GM18508 (cell line): ENCODE data around the gene IDUA.
"Not testable (repeated sequence)": the region's sequence is repeated elsewhere in the genome, so short reads cannot be mapped to it uniquely, and the experiment has no call there.

Experiments used
- ATAC-seq: cut with Tn5 transposase; IDR thresholded peaks from one replicate; pipeline ENCODE4 v1.9.1; 2021; ENCODE audit warnings: moderate number of reproducible peaks; ENCODE audit not compliant: insufficient read depth, unreplicated experiment

Gene IDUA

DNA sequence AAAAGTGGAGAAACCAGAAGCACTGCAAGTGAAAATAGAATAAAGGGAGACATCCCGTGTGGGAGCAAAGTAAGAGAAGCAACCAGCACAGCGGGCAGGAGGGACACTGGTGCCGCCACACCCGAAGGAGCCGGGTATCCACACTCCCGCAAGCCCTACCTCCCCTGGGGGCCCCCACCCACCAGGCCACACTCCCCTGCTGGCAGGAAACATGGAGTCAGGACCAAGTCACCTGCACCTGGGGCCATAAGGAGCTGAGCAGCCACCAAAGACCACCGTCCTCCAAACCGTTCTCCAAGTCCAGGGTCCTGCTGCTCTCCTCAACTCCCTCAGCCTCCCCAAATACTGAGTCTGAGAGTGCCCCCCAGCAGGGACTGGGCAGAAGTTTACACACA lies 55.1 kb downstream of the IDUA start:
- ATAC-seq = no peak

DNA sequence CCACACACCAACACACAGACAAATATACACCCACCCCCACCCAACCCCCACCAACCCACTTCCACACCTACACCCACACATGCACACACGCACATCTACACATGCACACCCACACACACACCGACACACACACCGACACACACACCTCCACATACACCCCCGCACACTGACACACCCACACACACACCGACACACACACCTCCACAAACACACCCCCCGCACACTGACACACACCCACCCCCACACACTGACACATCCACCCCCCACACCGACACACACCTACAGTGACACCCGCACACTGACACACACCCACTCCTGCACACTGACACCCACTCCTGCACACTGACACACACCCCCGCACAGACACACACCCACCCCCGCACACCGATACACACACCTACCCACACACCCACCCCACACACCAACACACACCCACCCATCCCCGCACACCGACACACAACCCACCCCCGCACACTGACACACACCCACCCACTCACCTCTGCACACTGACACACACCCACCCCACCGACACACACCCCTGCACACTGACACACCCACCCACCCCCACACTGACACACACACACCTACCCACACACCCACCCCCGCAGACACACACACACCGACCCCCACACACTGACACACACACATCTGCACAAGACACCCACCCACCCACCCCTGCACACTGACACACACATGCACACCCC lies 55.7 kb downstream of the IDUA start:
- no peak for ATAC-seq

DNA sequence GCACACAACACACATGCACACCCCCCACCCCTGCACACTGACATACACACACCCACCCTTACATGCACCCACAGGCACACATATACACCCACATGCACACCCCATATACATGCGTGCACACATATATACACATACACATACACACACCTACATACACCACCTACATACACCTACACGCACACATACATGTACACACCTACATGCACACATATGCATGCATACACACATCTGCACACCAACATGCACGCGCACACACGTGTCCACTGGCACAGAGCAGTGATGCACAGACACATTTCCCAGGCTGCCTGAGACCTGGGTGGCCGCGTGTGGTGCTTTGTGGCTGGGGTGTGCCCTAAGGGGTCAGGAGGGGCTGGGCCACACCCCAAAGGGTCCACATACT lies 56.3 kb downstream of the IDUA start:
- ATAC-seq = no peak

DNA sequence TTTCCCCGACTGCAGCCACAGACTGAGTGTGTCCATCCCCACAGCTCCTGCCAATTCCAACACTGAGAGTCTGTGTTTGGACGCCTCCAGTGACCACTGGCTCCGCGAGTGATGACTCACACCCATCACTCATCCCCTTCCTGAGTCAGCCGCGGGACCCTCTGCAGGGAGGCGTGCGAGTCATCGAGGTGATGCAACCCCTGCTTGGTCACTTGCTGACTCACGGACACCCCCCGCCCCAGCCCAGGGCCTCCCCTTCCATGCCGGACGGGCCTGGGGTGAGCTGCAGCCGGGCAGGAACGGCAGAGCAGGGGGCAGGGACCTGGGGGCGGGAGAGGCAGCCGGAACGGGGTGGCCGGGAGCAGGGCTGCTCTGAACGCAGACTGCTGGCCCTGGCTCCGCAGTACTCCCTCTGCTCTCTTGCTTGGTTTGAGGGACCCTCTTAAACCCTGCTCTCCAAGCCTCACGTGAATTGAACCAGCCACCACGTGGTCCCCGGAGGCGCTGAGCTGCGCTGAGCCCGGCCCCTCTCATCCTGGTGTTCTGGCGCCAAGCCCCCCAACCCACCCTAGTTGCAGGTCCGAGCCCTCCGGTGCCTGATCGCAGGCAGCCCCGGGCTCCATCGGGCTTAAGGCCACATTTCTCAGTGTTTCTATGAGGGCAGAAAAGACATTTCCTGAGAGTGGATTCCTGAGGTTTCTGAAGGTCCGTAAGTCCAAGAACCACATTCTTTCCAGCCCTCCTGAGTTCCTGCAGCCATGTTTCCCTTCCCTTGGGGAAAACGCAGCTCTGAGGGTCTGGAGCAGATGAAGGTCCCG lies 57.0 kb downstream of the IDUA start:
- no peak for ATAC-seq

DNA sequence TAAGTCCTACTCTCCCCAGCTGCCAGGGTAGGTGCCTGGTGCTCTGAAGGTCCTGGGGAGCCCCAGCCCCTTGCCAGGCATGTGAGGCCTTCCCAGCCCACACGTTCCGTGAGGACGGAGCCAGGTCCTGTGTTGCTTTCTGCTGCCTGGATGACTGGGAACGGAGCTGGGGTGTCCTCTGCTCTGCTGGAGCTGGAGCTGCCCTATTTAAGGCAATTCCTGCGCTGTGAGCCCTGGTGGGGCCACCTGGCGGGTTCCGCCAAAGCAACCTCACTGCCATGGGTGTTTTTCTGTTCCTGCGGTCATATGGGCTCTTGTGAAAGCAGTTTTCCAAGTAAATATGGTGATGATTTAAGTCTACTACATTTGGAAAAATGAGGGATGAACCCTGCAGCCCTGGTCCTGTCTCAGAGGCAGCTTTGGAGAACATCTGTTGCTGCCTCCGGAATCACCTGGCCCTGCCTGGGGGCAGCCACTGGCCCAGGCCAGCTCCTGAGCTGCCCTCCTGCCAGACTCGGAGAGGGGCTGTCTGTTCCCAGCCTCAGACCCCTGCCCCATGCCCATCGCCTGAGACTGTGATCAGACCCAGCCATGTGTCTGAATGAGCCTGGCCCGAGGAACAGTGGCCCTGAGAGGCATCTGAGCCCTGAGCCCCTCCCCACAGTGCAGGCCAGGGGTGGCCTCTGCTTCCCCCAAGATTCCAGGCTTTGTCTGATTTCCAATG lies 57.8 kb downstream of the IDUA start:
- no peak for ATAC-seq

DNA sequence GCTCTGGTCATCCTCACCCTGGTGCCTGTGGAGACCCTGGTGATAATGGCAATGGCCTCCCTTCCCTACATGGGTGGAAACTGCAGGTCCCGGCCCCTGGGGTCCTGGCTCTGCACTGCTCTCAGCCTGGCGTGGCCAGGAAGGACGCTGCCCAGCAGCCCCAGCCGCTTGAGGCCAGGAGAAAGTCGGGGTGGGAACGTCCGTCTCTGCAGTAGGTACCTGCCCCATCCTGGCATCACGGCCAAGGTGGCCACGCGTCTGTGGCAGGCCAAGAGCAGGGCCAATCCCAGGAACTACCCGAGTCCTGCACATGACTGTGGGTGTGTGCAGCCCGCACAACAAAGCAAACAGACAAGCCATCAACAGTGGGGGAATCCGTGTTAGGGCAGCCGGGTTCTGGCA lies 58.4 kb downstream of the IDUA start:
- ATAC-seq = no peak

DNA sequence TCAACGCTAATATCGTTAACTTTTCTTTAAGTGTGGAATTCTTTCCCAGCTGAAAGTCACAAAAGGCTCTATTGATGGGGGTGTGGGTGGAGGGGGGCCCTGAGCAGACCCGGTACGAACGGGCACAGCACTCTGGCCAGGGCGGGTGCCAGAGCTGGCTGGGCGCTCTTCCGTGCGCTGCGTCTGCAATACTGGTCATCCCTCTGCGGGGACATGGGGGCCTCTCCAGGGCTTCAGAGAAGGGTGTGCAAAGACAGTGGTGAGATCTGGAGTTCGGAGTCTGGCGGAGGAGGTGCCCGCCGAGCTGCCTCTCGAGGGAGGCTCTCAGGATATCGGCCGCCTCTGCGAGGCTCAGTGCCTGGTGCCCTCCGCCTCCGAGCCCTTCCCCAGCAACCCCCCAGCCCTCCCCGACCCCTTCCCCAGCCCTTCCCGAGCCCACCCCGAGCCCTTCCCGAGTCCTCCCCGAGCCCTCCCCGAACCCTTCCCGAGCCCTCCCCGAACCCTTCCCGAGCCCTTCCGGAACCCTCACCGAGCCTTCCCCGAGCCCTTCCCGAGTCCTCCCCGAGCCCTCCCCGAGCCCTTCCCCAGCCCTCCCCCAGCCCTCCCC lies 58.9 kb downstream of the IDUA start:
- ATAC-seq = no peak

DNA sequence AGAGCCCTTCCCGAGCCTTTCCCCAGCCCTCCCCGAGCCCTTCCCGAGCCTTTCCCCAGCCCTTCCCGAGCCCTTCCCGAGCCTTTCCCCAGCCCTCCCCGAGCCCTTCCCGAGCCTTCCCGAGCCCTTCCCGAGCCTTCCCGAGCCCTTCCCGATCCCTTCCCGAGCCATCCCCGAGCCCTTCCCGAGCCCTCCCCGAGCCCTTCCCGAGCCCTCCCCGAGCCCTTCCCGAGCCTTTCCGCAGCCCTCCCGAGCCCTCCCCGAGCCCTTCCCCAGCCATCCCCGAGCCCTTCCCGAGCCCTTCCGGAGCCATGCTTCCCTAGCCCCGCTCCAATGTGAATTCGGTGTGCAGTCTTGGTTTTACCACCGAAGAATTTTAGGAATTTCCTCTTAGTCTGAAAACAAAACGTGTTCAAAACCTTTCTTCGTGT lies 59.8 kb downstream of the IDUA start:
- ATAC-seq = not testable (repeated sequence)

DNA sequence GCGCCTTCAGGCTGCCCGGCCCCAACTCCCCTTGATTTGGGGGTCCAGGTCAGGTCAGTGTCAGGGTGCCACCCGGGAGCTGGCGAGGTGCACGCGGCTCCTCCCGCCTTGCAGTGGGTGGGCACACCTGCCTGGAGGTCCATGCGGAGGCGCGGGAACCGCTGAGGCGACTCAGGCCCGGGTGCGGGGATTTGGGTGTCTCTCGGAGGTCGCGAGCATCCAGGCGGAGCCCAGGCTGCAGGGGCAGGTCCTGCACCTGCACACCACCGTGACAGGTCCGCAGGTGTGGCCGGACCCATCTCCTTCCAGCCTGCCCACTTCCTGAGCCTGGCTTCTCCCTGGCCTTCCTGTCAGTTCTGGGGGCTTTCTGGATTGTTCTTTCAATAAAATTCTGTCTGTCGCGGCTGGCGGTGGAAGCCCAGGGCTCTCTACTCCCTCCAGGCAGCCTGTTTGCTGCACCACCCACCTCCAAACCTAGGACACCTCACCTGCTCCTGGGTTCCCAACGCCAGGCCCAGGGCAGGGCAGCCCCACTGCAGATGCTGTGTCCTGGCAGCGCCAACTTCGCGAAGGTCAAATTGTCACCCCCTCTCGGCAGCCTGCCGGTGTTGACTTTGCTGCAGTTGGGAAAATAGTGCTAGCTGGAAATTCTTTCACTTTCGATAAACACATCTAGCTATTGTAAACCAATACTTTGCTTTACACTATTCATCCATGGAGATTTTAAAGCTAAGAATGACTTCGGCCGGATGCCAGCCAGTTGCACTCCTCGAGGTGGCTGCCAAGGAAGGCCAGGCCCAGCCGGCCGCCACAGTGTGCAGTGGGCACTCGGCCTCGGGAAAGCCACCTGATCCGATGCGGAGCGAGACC lies 60.5 kb downstream of the IDUA start:
- no peak for ATAC-seq

DNA sequence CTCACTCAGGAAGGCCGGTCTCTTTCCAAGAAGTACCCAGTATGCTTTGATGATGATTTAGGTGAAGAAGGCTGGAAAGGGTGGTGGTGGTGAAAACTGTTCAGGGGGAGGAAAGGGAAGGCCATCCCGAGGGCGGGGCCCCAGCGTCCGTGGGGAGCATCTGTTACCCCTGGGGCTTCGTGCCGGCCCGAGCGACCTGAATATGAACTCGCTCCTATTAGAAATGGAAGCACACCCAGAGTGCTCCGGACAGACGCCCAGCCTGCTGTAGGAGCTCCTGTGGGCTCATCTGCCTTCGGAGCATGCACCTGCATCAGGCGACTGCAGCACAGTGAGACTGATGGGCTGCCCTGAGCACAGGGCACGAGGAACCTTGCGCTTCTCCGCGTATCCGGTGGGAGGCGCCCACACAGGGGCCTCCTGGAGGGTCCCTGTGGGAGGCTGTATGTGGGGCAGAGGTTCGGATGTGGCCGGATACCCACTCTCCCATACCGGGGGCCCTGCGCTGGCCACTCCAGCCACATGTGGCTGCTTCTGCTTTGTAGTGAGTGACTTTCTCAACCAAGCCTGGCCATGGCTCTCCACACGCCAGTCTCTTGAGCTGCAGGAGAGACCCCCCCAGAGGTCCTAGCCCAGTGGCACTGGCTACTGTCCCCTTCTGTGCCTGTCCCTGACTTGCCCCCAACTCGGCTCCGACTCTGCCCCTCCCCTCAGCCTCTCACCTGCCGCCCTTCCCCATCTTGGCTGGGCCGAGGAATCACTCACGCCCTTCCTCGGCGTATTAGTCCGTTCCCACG lies 61.3 kb downstream of the IDUA start:
- ATAC-seq = no peak

DNA sequence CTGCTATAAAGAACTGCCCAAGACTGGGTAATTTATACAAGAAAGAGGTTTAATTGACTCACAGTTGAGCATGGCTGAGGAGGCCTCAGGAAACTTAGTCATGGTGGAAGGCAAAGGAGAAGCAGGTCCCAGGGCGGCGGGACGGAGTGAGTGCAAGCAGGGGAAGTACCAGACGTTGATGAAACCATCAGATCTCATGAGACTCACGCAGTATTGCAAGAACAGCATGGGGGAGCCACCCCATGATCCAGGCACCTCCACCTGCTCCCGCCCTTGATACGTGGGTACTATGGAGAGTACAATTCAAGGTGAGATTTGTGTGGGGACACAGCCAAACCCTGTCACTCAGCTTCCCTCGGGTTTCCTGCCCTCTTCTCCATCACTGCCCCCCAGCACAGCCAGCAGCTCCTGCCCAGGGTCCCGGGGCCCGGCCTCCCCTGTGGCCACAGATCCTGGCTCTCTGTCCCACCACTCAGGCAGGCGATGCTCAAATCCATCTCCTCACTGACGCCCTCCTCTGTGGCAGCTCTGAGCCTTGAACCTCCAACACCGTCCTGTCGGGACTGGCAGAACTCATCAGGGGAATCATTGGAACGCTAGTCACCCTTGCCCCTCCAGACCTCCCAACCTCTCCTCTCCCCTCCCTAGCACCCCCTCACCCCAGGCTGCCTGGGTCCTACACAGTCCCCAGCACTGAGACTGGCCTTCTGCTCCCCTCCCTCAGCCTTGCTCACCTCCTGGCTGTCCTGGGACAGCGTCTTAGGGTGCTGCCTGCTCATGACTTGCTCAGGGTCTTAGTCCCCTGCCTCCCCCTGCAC lies 62.1 kb downstream of the IDUA start:
- ATAC-seq = no peak

DNA sequence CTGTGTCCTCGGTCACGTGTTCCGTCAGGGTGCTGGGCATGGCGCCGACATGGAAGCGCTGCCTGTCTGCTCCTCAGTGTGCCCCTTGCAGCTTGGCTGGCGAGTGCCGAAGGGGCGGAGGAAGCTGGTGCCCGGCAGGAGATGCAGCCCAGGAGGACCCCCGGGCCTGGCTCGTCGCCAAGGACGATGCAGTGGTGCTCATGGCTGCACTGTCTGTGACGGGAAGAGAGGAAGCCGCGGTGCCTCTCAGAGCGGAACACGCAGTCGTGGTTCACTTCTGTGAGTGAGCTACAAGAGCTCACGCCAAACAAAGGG lies 62.7 kb downstream of the IDUA start:
- ATAC-seq = no peak

DNA sequence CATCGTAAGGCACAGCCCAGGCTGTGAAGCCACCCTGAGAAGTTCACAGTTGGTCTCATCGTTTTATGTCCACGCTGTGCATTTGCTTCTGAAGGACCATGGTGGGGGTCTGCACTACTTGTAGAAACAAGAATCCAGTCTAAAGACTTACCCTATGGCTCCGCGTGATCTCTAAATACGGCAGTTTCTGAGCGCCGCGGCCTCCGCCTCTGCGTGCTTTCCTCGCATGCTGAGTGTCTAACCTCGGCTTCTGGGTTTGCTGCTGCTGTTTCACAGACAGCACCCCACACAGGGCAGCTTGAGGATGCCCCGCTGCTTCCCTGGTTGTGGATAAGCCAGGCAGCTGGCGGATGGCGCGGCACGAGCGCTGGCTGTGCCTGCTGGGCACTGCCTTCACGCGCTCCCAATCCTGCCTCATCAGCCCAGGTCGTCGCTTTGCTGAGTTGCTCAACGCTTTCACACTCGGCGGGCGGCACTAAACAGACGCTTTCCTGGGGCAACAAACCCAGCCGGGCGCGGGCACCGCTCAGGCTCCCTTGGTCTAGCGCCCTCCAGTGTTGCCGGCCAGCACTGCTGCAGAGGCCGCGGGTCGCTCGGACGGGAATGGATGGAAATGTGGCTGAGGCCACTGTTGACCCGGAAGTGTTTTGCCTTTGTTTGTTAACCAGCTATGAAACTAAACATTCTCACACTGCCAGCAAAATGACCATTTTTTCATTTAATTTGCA lies 63.8 kb downstream of the IDUA start:
- ATAC-seq = no peak

DNA sequence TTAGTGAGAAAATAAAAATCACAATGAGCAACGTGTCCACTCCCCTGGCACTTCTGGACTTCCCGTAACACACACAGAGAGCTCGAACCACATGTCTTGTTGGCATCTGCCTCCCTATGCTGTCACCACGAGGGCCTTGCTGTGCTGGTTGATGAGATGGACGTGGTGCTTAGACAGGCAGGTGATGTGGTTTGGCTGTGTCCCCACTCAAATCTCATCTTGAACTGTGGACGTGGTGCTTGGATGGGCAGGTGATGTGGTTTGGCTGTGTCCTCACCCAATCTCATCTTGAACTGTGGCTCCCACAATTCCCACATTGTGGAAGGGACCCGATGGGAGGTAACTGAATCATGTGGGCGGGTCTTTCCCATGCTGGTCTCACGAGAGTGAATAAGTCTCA lies 64.6 kb downstream of the IDUA start:
- ATAC-seq = no peak

DNA sequence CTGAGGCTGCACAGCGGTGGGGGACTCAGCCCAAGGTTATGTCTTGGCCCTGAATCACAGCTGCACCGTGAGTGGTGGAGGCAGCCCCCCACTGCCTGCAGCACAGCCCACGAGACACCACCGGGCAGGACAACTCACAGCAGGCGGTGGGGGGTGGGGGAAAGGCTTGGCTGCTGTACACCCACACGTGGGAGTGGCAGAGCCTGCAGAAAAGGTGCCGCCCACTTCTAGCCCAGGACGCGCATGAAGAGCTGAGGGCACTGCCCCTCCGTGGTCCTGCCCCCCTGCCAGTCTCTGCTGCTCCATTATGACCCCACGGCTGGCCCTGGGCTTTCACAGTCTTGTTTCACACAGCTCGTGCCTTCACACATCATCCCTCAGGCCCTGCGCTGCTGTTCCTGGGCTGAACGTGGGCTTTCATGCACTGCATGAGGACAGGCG lies 65.4 kb downstream of the IDUA start:
- no peak for ATAC-seq

DNA sequence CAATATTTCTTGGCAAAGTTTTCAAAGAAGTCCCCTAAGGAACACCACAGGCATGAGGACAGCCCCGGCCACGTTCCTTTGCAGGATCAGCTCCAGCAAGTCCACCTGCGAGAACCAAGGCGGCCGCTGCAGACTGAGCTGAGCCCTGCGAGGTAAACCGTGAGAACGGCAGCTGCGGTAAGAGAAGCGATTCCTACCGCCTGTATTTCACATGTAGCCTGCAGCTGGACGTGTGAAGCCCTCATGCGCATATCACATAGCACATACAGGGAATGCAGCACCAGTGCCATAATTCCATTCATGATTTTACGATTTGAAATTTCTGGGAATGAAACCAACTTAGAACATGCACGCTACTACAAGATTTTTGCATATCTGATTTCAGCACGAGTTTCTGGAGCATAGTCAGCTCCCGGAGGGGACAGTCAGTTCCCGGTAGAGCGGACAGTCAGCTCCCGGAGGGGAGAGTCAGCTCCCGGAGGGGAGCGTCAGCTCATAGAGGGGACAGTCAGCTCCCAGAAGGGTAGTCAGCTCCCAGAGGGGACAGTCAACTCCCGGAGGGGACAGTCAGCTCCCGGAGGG lies 66.3 kb downstream of the IDUA start:
- no peak for ATAC-seq

DNA sequence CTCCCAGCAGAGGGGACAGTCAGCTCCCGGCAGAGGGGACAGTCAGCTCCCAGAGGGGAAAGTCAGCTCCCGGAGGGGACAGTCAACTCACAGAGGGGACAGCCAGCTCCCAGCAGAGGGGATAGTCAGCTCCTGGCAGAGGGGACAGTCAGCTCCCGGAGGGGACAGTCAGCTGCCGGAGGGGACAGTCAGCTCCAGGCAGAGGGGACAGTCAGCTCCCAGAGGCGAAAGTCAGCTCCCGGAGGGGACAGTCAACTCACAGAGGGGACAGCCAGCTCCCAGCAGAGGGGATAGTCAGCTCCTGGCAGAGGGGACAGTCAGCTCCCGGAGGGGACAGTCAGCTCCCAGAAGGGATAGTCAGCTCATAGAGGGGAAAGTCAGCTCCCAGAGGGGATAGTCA lies 67.0 kb downstream of the IDUA start:
- ATAC-seq = not testable (repeated sequence)
